Stimulated activated CD4-positive, alpha-beta T cell treated with anti-CD3 and anti-CD28 coated beads, Interleukin-15, amount 100 ng/mL, for 24 hours (primary cell): ENCODE results near the gene TTLL10.
A peak's percentile ranks its signal among the peaks of the same experiment; 100 is the strongest.
"Not testable (repeated sequence)": the region's sequence is repeated elsewhere in the genome, so short reads cannot be mapped to it uniquely, and the experiment has no call there.

Experiments used
- DNase-seq: peaks from one replicate; pipeline ENCODE4 v3.0.0-alpha.2; 2020

Gene TTLL10

GRCh38 chr1:1175221-1176062, 1.8 kb downstream of the TTLL10 start:
- DNase-seq = no peak

DNA sequence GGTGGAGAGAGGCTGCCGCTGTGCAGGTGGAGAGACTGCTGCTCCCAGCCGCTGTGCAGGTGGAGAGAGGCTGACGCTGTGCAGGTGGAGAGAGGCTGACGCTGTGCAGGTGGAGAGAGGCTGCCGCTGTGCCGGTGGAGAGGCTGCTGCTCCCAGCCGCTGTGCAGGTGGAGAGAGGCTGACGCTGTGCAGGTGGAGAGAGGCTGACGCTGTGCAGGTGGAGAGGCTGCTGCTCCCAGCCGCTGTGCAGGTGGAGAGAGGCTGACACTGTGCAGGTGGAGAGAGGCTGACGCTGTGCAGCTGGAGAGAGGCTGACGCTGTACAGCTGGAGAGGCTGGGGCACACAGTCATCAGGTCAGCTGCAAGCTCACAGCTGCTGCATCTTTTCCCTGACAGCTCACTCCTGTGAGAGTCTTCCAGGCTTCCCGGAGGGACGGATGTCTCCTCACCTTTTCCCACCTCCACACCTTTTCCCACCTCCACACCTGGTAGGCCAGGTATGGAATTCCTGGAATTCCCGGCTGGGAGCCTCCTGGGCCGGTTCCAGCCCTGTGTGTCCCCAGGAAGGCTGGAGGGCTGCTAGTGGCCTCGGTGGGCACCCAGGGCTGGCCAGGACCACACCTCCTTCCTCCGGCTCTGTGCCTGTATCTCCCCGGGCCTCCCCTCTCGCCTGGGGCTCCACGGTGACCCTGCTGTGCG, 2.5 kb downstream of the TTLL10 start:
- DNase-seq = not testable (repeated sequence)

DNA sequence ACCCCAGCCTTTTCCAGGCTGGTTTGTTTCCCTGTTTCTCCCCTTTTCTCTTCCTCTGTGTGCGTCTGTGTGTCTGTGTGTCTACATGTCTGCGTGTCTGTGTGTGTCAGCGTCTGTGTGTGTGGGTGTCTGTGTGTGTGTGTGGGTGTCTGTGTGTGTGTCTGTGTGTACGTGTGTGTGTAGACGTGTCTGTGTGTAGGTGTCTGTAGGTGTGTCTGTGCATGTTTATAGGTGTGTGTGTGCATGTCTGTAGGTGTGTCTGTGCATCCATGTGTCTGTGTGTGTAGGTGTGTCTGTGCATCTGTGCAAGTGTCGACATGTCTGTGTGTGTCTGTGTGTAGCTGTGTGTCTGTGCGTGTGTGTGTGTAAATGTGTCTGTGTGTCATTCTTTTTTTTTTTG, 3.3 kb downstream of the TTLL10 start:
- no peak for DNase-seq

GRCh38 chr1:1177452-1178206, 3.9 kb downstream of the TTLL10 start:
- DNase-seq = no peak

DNA sequence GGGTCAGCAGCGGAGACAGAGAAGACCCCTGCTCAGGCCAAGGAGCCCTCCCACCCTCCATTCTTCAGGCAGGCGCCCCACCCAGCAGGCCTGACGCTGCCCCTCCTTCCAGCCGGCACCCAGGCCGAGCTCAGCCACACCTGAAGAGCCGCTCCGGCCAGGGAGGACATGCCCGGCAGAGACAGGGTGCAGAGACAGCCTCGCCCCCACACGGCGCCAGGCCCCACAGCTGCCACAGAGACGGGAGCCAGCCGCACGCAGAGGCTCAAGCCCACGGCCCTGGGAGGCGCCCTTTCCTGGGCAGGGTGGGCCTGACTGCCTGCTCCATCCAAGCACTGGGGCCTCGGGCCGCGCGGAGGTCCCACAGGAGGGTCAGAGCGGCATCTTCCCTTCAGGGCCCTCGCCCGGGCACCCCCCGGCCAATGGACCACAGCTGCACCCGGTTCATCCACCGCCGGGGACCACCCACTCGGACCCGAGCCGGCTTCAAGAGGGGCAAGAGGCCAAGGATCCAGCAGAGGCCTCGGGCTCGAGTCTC, 5.2 kb downstream of the TTLL10 start:
- peak; percentile 0 for DNase-seq

GRCh38 chr1:1179346-1179982, 5.8 kb downstream of the TTLL10 start:
- peak; percentile 1 for DNase-seq

DNA sequence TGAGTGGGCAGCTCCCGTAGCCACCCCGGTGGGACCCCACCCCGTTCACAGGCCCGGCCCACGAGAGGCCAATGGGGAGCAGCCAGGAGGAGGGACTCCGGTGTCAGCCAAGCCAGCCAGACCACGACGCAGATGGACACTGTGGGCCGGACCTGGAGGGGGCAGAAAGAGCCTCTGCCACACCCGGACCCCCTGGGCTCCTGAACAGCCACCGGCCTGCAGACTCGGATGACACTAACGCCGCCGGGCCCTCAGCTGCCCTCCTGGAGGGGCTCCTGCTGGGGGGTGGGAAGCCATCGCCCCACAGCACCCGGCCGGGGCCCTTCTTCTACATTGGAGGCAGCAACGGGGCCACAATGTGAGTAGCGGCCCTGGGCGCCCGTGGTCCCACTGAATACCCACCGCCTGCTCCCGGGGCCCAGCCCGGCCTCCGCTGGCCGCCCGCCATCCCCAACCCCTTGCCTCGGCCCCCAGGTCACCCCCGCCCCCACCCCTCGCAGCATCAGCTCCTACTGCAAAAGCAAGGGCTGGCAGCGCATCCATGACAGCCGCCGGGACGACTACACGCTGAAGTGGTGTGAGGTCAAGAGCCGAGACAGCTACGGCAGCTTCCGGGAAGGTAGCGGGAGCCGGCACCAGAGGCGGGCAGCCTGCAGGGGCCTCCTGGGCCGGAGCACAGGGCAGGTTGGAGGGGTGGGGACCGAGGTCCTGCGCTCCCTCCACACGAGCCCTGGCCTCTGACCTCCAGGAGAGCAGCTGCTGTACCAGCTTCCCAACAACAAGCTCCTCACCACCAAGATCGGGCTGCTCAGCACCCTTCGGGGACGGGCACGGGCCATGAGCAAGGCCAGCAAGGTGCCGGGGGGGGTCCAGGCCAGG, 6.5 kb downstream of the TTLL10 start:
- no peak for DNase-seq

GRCh38 chr1:1181129-1181937, 7.7 kb downstream of the TTLL10 start:
- DNase-seq = no peak

- DNase-seq = no peak
These were observed 8.3 kb downstream of the TTLL10 start for GRCh38 chr1:1181938-1182410.

DNA sequence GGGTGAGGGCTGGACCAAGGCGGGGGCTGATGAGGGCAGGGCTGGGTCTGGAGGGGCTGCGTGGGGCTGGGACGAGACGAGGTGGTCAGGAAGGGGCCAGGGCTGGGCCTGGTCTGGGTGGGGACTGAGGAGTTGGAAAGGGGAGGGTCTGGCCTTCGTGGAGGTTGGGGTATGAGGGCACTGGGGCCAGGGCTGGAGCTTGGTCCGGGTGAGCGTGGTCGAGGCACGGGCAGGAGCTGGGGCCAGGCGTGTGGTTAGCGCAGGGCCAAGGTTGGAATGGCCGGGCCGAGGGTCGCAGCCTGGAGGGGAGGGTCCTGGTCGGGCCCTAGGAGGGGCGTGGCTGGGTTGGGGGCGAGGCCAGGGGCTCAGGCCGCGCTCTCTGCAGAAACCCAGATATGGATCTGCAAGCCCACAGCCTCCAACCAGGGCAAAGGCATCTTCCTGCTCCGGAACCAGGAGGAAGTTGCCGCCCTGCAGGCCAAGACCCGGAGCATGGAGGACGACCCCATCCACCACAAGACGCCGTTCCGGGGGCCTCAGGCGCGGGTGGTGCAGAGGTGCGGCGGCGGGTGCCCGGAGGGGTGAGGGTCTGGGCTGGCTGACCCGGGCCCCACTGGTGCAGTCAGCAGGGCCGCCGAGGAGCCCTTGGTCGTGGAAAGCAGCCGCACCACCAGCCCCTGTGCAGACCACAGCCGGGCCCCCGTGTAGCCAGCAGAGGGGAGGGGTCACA, 9.0 kb downstream of the TTLL10 start:
- DNase-seq = no peak

DNA sequence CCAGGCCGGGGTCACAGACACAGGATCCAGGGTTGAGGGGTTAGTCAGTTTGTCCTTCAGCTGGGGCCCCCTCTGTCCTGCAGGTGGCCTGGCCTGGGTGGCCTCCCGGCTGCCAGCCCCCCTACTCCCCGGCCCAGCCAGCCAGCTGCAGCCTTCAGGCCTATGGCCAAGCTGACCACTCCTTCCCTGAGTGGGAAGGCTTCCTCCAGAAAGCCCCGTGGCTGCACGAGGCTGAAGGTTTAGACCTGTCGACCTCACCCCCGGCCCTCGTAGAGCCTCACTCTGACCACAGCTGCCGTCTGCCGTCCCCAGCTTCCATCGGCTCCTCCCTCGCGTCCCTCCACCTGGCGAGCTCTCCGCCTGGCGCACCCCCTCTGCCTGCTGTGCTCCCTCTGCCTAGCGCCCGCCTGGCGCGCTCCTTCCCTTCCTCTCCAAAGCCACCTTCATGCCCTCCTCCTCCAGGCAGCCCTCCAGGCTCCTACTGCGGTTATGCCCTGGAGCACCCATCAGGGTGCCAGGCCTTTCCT, 9.6 kb downstream of the TTLL10 start:
- no peak for DNase-seq

DNA sequence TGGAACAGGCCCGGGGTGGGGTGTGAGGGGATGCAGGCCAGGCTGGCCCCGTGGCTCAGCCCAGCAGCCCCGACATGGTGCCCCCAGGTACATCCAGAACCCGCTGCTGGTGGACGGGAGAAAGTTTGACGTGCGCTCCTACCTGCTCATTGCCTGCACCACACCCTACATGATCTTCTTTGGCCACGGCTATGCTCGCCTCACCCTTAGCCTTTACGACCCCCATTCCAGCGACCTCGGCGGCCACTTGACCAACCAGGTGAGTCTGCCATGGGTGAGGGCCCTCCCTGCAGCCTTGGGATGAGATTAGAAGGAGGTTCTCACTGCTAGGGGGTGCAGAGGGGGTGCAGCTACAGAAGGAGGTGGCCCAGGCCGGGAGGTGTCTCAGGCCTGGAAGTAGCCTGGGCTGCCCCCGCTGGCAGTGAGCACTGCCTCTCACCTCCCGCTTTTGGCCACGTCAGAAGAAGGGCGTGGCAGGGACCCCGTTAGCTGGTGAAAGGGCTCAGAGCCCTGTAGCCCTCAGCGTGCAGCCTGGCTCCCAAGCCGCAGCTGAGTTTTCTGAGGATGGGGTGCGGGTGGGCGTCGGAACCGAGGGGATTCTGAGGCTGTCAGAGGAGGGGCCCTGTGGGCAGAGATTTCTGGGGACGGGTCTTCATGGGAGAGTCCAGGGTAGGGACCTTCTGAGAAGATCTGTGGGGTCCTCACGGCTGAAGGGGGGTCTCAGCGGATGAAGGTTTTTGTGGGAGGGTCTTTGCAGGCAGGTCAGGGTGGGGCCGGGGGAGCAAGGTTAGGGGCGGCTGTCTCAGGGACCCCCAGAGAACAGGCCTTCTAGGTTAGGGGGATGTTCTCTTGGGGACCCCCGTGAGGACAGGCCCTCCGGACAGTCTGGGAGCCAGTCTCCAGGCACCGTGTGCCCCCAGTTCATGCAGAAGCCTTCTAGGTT, 10.4 kb downstream of the TTLL10 start:
- peak; percentile 3 for DNase-seq

DNA sequence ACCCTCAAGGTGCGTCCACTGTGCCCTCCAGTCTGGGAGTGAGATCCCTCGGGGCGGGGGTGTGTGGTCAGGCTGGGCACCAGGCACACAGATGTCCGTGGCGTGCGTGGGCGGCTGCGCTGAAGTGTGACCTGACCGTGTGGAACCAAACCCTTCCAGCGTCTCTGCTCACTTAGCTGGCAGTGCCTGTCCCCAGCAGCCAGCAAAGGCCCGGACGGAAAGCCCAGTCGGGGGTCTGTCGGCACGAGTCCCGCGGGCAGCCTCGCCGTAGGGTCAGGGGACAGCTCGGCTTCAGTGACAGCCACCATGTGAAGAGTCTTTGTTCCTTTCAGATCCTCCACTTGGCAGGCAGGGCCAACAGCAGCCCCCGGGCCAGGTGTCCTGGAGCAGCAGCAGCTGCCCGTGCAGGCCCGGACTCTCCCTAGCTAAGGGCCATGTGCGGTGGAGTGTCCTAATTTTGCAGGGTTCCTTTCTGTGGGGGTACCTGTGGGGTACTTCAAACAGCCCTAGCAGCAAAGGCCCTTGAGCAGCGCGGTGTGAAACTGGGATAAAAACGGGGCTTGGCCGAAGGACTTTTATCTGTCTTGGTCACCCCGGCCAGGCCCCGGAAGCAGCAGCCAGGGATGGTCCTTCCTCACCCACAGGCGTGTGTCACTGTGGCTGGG, 11.6 kb downstream of the TTLL10 start:
- no peak for DNase-seq

GRCh38 chr1:1187938-1188337, 14.3 kb downstream of the TTLL10 start:
- no peak for DNase-seq

- no peak for DNase-seq
These were observed 15.4 kb downstream of the TTLL10 start for GRCh38 chr1:1189111-1189510.

DNA sequence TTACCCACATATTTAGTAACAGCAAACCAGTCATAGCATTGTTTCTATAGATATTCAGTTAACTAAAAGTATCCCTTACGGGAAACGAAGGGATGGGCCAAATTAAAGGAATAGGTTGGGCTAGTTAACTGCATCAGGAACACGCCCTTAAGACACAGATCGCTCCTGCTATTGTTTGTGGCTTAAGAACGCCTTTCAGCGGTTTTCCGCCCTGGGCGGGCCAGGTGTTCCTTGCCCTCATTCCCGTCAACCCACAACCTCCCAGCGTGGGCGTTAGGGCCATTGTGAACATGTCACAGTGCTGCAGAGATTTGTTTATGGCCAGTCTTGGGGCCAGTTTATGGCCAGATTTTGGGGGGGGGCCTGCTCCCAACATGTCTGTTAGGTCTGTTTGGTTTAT, 18.1 kb downstream of the TTLL10 start:
- DNase-seq = no peak

GRCh38 chr1:1194723-1195122, 21.0 kb downstream of the TTLL10 start:
- no peak for DNase-seq

DNA sequence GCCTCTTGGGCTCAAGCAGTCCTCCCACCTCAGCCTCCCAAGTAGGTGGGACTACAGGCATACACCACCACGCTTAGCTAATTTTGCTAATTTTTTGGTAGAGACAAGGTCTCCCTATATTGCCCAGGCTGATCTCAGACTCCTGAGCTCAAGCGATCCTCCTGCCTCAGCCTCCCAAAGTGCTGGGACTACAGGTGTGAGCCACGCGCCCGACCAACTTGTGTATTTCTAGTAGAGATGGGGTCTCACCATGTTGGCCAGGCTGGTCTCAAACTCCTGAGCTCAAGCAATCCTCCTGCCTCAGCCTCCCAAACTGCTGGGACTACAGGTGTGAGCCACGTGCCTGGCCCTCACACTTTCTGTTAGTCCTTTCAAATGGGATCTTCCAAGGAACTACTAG, 22.0 kb downstream of the TTLL10 start:
- not testable (repeated sequence) for DNase-seq
